Measurements from ENCODE around the gene ABLIM1. TPM values are rescaled to one million over a fixed set of nuclear protein-coding genes. Genes with fewer than 3 reads are reported as not detected.
A peak's percentile ranks its signal among the peaks of the same experiment; 100 is the strongest.

Gene ABLIM1
- total and polyA plus RNA-seq, 10 of the 15 experiments (the other 5 are each of a cell fraction or from before 2014, with no cell fraction given), result 14.2 to 50.5 (median 28.1) TPM

DNA sequence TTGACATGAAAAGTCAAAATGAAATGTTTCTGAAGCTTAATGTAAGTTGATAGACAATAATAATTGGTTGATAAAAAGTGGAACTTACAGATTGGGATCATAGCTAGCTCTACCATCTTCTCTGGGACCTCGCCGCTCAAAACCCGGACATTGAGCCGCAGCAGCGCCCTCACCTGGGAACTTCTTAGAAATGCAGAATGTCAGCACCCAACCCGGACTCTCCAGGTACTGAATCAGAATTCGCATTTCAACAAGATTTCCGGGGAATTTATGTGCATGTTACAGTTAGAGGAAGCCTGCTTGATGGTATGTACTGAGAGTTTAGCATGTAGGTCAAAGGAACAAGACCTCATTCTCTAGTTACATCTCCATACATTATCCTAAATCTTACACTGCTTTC is 36.7 kb upstream of the ABLIM1 start:
- ATAC-seq, result peak; percentile 59; the same call in 2 of the 3 replicates
- in situ Hi-C loops (cut with MboI), result loop anchor here (5.0 kb wide), 1 partner anchor 222 kb away; no protein-coding TSS in a partner anchor

More for the DNA sequence above, 36.7 kb upstream of the ABLIM1 start:
- FAIRE-seq, result peak; percentile 52
- H3K4me1 ChIP-seq (ENCODE audit: control insufficient read depth, insufficient read depth, low read length), result no peaks in the 10 kb centered on the region
- H3K9me3 ChIP-seq (replicated peaks; ENCODE audit: control insufficient read depth, insufficient read depth, low read length), result no peaks in the 10 kb centered on the region
- H3K4me3 ChIP-seq, result no peak overlapping the region
- CTCF ChIA-PET, result interaction anchor here (1.0 to 4.6 kb wide), 7 partner anchors 121 to 435 kb away, joined by 3 to 35 read pairs (median 6); no protein-coding TSS in a partner anchor
- POLR2A ChIA-PET, result no interaction called here
- RAD21 ChIA-PET (ENCODE audit: unreplicated experiment), result interaction anchor here (0.8 to 1.5 kb wide), 4 partner anchors 140 to 391 kb away, joined by 3 to 6 read pairs (median 4); no protein-coding TSS in a partner anchor
- no peak overlapping the region for H3K27ac ChIP-seq (ENCODE audit: control insufficient read depth, insufficient read depth)
- no peak overlapping the region for H2AFZ ChIP-seq (ENCODE audit: control insufficient read depth, low read depth, low read length)
- no TSS peak for BruUV-seq (replicated peaks)
- intact Hi-C loops (cut with micrococcal nuclease; ENCODE audit: unreplicated experiment), result loop anchor here (2.0 kb wide), 1 partner anchor 224 kb away; no protein-coding TSS in a partner anchor
- H4K20me1 ChIP-seq (ENCODE audit: control insufficient read depth, insufficient read depth), result no peaks in the 10 kb centered on the region
- DNase-seq (ENCODE audit: low read depth, low spot score), result no peak
- H3K36me3 ChIP-seq (ENCODE audit: control insufficient read depth in 2 of 2, insufficient read depth in 2 of 2, low read length in 1 of 2), result no peaks in the 10 kb centered on the region
- TF ChIP-seq YY1 (IDR thresholded peaks at IDR 0.05; ENCODE audit: low read depth, low read length), result 0 out of 2 replicates have a peak, but pooled peaks have one; percentile 15
- TF ChIP-seq RELA (IDR thresholded peaks at IDR 0.05; ENCODE audit: borderline replicate concordance, partially characterized antibody), result no peak
- TF ChIP-seq CTCF (IDR thresholded peaks at IDR 0.05 in 2 of 3, conservative IDR thresholded peaks at IDR 0.05 in 1 of 3; ENCODE audit: control insufficient read depth in 2 of 3, extremely low read depth in 1 of 3, insufficient read depth in 1 of 3, low read depth in 3 of 3, low read length in 3 of 3), result peak; percentile 40 to 54 (median 44); a peak in 5 of 6 replicates
- TF ChIP-seq SPI1 (IDR thresholded peaks at IDR 0.05; ENCODE audit: borderline replicate concordance, insufficient read depth, low read depth, low read length), result no peak
- peak; percentile 63 for TF ChIP-seq SMC3 (IDR thresholded peaks at IDR 0.05; ENCODE audit: borderline replicate concordance, low read length)
- TF ChIP-seq RAD21 (IDR thresholded peaks at IDR 0.05; ENCODE audit: insufficient read depth, low read depth, low read length), result peak; percentile 61
- no peaks in the 10 kb centered on the region; a peak in 2 of 4 replicates for H3K27me3 ChIP-seq (replicated peaks in 1 of 2; ENCODE audit: control insufficient read depth in 2 of 2, insufficient read depth in 2 of 2, low read length in 1 of 2)
- 1% methylated on average over 8 of the region's 8 CpGs for WGBS (ENCODE audit: insufficient coverage, insufficient replicate concordance, low lambda C conversion rate, missing lambda C conversion rate)
- no peaks in the 10 kb centered on the region for H3K79me2 ChIP-seq (ENCODE audit: control insufficient read depth, insufficient read depth, low read length)
- SMC1A ChIA-PET (ENCODE audit: uncharacterized antibody, unreplicated experiment), result interaction anchor here (0.7 to 1.3 kb wide), 4 partner anchors 13 to 223 kb away, joined by 3 to 7 read pairs (median 4); no protein-coding TSS in a partner anchor
- H3K9ac ChIP-seq (ENCODE audit: control insufficient read depth, insufficient read depth, low read length), result no peak overlapping the region
- no peak overlapping the region for H3K4me2 ChIP-seq (ENCODE audit: control insufficient read depth, insufficient read depth)
